Measurements from ENCODE around the gene OR51B5.
A peak's percentile ranks its signal among the peaks of the same experiment; 100 is the strongest.
"Not testable (repeated sequence)": the region's sequence is repeated elsewhere in the genome, so short reads cannot be mapped to it uniquely, and the experiment has no call there.

The OR51B5 gene

GRCh38 chr11:5343474-5344335 lies at the start of gene OR51B5:
Gene OR51B5 (minus strand): TSS chr11:5343524. CDS start chr11:5343524, 0 bp downstream.
- DNase-seq, result no peak

- no peak for DNase-seq
Observed at GRCh38 chr11:5390210-5390609, 46.9 kb upstream of the OR51B5 start.

- DNase-seq, result no peak
Observed at GRCh38 chr11:5384335-5384734, 41.0 kb upstream of the OR51B5 start.

- no peak for DNase-seq
Observed at GRCh38 chr11:5383576-5383975, 40.3 kb upstream of the OR51B5 start, which contains the start of gene OR51M1. Gene OR51M1 (plus strand): TSS chr11:5383812. CDS start chr11:5389399, 5,587 bp downstream.

GRCh38 chr11:5380740-5381342 lies 37.5 kb upstream of the OR51B5 start:
- DNase-seq, result peak; percentile 13

- no peak for DNase-seq
Observed at GRCh38 chr11:5369789-5370188, 26.5 kb upstream of the OR51B5 start.

GRCh38 chr11:5368502-5369043 lies 25.2 kb upstream of the OR51B5 start:
- DNase-seq, result no peak

- no peak for DNase-seq
Observed at GRCh38 chr11:5367448-5368074, 24.2 kb upstream of the OR51B5 start.

- DNase-seq, result no peak
Observed at GRCh38 chr11:5366856-5367255, 23.5 kb upstream of the OR51B5 start.

- DNase-seq, result not testable (repeated sequence)
Observed at GRCh38 chr11:5366365-5366764, 23.0 kb upstream of the OR51B5 start.

- no peak for DNase-seq
Observed at GRCh38 chr11:5364214-5364613, 20.9 kb upstream of the OR51B5 start.

- no peak for DNase-seq
Observed at GRCh38 chr11:5363679-5364078, 20.4 kb upstream of the OR51B5 start.

- no peak for DNase-seq
Observed at GRCh38 chr11:5362017-5362625, 18.8 kb upstream of the OR51B5 start.

- DNase-seq, result not testable (repeated sequence)
Observed at GRCh38 chr11:5356031-5356430, 12.7 kb upstream of the OR51B5 start.

- DNase-seq, result no peak
Observed at GRCh38 chr11:5351208-5351607, 7.9 kb upstream of the OR51B5 start, which contains the start of gene OR51B6. Gene OR51B6 (plus strand): TSS chr11:5351508. CDS start chr11:5351508, 0 bp downstream.

- DNase-seq, result no peak
Observed at GRCh38 chr11:5349550-5349949, 6.2 kb upstream of the OR51B5 start.

- no peak for DNase-seq
Observed at GRCh38 chr11:5348551-5349194, 5.3 kb upstream of the OR51B5 start.

- no peak for DNase-seq
Observed at GRCh38 chr11:5345831-5346230, 2.5 kb upstream of the OR51B5 start.

- no peak for DNase-seq
Observed at GRCh38 chr11:5339771-5340322, 3.5 kb downstream of the OR51B5 start.

GRCh38 chr11:5337253-5337652 lies 6.1 kb downstream of the OR51B5 start:
- DNase-seq, result not testable (repeated sequence)

- no peak for DNase-seq
Observed at GRCh38 chr11:5336331-5336730, 7.0 kb downstream of the OR51B5 start.

- DNase-seq, result no peak
Observed at GRCh38 chr11:5335170-5335569, 8.2 kb downstream of the OR51B5 start.

All from CD4-positive, alpha-beta T cell treated with Interleukin-12 subunit alpha and Interleukin-12 subunit beta, for 1 hour (primary cell).